HL-60/S4 treated with phorbol 12-myristate 13-acetate at 8.2 ng/mL for 4 days and 3 days (cell line): ENCODE results near the gene SPATA24.
"Not testable (repeated sequence)": the region's sequence is repeated elsewhere in the genome, so short reads cannot be mapped to it uniquely, and the experiment has no call there.

Source experiments
- in situ Hi-C: fragments of 300-500 bp; cut with MboI; formaldehyde crosslinking; loops from 2 replicates; pipeline ENCODE4 v1.15.0; 2022; ENCODE audit warnings: low sequenced_read_pairs

The SPATA24 gene

DNA sequence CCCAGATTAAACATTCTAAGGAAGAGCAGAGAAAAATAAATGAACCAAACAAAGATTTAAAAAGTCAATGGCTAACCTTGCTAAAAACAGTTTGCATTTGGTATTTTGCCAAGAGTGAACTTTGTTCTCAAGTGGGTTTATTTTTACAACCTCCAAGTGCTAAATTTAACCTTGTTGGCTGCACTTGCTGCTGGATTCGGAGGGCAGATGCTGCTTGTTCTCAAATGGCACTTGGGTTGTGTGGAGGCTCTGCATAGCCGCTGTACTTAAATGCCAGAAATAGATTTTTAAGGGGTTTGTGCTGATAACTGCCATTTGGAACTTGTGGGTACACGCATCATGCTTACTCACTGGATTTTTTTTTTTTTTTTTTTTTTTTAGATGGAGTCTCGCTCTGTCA lies 13.3 kb upstream of the SPATA24 start:
- in situ Hi-C loops = no loop called here

DNA sequence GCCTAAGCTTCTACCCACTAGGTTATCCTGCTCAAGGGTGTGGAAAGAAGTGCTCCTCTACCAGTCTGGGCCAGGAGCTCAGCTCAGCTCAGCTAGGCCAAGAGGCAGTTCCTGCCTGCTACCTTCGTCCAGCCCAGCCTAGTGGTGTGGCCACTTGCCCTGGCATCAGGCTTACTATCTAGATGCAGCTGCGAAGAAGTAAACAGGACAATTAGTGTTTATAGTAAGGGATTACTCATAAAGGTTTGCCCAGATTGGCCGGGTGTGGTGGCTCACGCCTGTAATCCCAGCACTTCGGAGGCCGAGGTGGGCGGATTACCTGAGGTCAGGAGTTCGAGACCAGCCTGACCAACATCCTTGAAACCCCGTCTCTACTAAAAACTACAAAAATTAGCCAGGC lies 12.8 kb upstream of the SPATA24 start:
- in situ Hi-C loops = no loop called here

DNA sequence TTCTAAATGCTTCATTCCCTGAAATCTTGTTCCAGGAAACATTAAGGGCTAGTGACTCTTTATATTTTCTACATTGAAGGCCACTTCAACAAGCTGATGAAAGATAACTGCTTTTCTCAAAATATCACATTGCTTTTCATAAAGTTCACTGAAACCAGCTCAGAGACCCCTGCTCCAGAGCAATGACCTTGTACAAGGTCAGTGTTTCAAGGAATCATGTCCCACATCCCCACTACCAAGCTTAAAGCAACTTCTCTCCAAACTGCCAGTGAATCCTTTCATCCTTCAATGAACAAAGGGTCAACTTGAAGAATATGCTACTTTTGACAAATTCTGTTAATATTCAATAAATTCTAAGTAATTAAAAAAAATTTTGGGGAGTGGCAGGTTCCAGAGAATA lies 12.0 kb upstream of the SPATA24 start:
- in situ Hi-C loops = no loop called here

DNA sequence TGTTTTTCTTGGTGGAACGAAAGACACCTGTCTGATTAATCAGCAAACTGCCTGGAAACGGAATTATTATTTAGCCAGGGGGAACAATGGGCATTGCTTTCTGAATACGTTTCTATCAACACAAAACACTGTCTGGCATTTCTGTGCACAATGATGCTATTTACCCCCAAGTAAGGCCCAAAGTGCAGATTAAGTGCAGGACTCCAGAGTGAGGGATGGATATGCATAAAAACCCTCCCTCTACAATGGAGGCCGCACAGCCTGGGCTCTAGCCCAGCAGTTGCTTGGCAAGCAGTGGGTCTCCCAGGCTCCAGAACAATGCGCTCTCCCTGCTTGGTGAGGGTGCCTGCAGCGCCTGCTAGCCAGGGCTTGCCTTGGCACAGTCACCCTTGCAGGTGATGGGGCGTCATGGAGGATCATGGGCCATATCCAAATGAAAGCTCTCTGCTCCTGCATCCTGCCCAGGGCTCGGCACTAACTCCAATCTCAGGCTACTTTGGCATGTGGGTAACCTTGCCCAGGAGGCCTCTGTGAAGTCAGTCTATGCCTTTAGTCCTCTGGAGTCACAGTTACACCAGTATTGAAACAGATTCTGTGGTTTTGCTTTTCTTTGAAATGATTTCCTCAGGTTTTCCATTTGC lies 11.5 kb upstream of the SPATA24 start:
- in situ Hi-C loops = no loop called here

DNA sequence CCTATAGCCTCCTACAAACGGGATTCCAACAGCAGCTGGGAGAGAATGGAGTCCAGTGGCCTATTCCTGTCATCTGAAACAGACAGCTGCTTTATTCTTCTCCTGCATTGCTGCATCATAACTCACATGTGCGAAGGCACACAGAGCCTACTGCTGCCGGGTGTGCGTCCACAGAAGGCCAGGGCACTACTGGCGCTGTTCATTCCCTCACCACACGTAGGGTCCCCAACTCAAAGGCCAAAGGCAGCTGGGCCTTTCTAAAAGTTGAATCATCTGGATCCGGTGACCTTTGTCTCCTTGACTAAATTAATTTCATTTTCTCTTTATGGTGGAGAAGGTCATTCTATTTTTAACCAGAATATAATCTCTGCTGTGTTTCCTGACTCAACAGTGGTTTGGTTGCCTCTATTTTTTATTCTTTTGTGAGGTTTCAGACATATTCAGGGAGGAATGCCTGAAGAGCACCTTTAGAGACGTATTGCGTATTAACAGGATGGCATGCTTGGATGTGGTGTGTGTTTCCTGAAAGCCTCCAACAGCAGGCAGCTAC lies 10.8 kb upstream of the SPATA24 start:
- in situ Hi-C loops = no loop called here

DNA sequence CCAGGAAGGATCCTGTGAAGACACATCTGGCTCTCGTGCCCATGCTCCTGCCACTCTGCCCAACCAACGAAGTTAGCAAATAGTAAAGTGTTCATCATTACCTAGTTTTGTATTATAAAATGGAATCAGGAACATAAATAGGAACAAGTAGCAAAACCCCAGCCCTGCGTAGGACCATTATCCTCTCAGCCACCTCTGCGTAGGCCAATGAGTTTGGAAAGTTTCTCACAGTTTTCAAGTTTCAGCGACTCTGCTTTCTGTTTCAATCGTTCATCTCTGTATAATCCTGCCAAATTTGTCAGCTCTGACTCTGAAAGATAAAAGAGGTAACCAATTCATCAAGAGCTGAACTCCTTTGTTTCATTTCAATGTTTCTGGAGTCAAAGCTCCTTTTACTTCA lies 10.1 kb upstream of the SPATA24 start:
- in situ Hi-C loops = no loop called here

DNA sequence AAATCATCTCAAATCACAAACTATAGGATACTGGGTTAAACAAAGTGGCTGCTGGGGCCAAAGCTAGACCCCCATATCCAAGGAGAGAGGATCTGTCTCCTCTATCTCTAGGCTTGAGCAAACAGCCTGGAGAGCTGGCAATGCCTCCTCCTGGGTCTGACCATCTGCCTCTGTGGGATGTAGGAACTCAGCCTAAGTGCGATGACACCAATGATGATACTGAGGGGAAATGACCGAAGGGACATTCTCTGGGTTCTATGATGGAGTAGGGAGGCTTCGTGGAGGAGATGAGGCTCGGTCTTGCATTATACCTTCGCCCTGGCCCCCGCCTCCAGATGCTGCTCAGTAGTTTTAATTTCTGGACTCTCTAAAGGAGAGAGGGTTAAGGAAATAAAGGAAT lies 9.3 kb upstream of the SPATA24 start:
- in situ Hi-C loops = no loop called here

DNA sequence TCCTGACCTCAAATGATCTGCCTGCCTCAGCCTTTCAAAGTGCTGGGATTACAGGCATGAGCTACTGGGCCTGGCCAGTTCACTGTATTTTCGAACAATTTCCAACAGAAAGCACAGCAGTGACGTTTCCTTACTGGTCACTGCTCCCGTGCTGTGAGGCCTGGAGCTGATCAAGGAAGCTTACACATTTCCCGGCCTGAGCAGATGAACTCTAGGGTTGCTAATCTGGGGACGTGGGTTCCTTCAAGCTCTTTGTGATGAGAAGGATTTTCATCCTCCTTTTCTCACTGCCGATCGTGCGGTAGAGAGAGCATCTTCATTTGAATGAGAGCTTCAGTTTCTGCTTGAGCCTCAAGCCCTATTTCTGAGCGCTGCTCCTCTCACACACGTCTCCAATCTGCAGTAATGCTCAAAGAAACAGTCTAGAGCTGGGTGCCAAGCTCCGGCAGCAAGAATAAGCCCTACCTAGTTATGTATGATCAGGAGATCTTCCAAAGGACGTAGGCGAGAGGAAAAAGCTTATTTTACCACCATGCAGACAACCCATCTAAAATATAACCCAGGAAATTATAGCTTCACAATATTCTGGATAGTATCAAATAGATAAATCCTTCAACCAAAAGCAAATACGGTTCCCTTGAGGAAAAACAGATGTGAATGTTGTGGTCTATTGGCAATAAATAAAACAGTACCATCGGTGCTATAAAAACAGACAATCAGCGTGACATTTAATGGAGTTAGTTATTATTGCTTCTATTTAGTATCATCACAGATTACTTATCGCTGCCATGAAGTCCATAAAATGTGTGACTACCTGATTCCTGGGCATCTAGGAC lies 7.3 kb upstream of the SPATA24 start:
- in situ Hi-C loops = no loop called here

DNA sequence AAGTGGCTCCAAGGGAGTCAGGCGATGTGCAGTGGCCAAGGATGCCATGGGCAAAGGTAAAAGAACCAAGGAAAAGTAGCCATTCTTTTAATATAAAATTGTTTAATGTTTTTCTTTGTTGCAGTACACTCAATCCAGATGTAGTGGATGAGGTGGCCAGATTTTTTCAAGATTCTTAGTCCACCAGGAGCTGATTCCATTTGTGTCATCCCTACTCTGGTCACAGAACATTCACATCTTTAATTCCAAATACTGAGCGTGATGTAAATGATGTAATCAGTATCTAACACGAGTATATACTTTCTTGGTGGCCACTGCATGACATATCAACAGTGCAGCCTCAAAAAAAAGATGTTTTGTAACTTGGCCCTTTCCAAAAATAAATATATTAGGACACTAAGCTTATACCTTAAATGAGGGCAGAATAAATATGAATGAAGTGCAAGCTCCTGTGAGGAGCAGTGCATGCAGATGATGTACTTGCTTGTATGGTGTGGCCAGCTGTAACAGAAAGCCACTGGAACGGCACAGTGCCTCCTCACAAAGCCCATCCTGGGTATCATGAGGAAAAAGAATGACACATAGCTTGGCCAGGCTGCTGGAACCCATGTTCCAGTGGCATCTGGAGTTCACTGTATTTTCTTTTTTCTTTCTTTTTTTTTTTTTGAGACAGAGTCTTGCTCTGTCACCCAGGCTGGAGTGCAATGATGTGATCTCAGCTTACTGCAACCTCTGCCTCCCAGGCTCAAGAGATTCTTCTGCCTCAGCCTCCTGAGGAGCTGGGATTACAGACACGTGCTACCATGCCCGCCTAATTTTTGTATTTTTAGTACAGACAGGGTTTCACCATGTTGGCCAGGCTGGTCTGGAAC lies 6.5 kb upstream of the SPATA24 start:
- in situ Hi-C loops = no loop called here

DNA sequence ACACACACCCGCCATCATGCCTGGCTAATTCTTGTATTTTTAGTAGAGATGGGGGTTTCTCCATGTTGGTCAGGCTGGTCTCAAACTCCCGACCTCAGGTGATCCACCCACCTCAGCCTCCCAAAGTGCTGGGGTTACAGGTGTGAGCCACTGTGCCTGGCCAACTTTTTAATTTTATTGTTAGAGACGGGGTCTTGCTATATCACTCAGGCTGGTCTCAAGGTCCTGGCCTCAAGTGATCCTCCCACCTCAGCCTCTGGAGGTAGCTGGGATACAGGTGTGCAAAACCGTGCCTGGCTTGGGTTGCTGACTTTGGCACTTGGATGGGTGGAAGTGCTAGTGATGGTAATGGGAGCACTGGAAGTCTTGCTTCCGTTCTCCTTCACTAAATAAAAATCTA lies 5.2 kb upstream of the SPATA24 start:
- in situ Hi-C loops = not testable (repeated sequence)

DNA sequence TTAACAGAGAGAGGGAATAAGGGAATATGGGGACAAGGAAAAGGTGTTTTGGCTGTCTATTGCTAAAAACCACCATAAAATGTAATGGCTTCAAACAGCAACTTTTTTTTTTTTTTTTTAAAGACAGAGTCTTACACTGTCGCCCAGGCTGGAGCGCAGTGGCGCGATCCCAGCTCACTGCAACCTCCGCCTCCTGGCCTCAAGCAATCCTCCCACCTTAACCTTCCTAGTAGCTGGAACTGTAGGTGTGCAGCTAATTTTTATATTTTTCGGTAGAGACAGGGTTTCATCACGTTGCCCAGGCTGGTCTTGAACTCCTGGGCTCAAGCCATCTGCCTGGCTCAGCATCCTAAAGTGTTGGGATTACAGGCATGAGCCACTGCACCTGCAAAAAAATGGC lies 4.3 kb upstream of the SPATA24 start:
- in situ Hi-C loops = no loop called here

DNA sequence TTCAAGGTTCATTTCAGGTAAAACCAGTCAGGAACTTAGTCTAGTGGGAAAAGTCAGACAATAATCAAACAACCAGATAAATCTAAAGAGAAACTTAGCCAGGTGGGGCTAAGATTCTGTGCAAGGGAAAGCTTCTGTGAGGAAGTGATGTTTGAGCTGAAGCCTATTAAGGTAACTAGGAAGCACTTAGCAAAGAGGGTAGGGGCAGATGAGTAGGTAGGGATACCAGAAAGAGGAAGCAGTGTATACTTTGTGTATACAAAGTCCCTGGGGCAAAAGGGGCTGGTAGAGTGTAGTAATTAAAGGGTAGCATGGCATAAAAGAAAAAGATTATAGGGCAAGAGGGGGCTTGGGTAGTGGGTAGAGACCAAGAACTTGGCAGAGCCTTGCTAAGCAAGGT lies 3.6 kb upstream of the SPATA24 start:
- in situ Hi-C loops = no loop called here

DNA sequence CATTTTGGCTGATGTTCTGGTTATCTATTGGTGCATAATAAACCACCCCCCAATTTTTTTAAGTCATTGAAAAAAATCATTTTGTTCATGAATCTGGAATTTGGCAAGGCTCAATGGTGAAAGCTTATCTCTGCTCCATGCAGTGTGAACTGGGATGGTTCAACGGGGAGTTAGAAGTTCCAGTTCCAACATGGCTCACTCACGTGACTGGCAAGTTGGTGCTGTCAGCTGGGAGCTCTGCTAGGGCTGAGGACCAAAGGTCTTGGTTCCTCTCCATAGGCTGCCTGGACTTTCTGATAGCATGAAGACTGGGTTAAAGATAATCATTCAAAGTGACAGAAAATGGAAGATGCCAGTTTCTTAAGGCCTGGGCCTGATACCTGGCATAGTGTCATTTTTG lies 3.1 kb upstream of the SPATA24 start:
- in situ Hi-C loops = no loop called here

DNA sequence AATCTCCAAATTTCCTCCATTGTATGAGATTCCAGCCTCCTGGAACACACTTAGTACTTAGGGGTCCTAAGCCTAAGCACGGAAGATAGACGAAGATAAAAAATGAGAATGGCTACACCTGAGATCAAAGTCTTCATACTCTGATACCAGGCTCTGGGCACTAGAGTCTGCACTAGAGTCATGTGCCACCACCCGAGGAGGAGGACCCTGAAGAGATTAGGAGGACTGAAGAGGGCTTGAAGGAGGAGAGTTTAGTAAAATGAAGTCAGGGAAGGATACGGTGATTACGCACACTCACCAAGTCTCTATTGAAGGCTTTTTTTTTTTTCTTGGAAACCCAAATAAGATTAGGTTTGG lies 573 bp upstream of the SPATA24 start:
- in situ Hi-C loops = no loop called here

DNA sequence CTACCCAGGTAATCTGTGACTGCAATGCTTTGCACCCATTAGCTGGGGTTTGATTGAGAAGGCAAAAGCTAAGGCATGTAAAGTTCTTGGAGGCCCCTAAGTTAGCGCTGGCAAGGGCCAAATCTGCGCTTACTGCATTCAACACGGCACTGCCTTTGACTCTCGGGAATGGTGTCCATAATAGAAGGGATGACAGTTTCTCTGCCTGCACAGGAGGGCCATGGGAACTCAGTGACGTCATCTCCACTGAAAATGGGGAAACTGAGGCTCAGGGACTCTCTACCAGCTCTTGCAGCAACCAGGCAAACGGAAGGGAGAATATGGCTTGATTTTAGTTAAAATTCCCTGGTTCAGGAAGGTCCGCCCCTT lies 487 bp downstream of the SPATA24 start:
- in situ Hi-C loops = no loop called here

DNA sequence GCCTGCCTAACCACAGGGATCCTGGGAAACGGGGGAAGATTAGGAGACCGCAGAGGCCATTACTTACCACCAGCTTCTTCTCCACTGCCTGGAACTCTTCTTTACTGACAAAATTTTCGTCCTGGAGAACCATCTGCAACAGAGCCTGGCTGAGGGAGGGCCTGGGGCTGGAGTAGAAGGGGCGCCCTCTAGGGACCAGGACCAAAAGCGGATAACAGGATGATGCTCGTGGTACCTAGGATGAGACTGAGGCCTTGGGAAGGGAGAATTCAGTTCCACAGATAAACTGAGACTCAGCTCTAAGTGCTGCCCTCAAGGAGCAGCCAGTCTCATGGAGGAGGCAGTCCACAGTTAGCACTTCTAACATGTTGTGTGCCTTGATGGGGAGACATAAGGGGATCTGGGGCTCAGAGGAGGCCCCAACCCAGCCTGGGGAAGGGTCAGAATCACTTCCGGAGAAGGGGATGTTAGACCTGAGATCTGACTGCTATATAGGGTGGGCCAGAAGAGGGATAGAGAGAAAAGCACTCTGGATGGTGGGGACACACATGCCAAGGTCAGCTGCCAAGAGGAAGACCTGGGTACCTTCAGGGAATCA lies 1.2 kb downstream of the SPATA24 start:
- in situ Hi-C loops = no loop called here

DNA sequence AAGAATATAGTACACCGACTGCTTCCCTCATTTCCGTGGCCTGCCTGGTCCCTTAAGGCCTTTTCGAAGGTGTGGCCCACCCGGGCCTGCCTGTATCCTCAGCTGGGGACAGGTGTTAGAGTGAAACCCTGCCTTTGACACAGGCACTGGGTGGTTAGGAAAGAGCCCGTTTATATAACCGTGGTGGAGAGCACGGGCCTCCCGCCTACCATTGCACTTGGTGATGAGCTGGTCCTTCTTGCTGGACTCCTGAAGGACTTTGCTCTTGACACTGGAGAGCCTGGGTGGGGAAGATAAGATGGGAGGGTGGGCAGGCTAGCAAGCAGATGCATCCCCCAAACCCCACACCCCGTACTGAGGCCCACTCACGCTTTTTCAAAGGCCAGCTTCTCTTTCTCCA lies 2.3 kb downstream of the SPATA24 start:
- in situ Hi-C loops = no loop called here

DNA sequence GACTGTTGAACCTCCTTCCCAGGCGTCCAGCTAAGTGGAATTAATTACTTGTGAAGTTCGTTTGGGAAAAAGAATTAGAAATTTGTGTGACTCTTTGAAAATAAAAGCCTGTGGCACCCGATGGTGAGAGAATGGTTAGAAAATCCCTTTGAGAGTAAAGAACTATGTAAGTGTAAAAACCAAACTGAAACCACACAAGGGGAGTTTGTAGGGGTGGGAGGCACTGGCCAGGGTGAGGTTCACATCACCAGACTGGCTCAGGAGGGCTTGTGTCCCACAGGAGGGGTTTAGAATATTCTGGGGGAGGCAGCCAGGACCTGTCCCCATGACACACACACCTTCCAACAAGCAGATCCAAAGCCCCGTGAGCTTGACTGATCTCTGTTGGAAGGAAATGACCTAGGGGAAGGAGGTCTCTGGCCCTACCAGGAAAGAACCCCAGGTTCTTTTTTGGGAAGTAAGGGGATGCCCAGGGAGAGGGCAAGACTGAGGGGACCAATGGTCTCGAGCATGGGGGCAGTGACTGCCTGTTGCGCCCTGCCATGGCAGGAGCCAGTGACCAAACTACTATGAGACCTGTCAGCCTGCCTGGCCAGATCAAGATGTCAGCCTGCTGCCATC lies 4.3 kb downstream of the SPATA24 start:
- in situ Hi-C loops = no loop called here

DNA sequence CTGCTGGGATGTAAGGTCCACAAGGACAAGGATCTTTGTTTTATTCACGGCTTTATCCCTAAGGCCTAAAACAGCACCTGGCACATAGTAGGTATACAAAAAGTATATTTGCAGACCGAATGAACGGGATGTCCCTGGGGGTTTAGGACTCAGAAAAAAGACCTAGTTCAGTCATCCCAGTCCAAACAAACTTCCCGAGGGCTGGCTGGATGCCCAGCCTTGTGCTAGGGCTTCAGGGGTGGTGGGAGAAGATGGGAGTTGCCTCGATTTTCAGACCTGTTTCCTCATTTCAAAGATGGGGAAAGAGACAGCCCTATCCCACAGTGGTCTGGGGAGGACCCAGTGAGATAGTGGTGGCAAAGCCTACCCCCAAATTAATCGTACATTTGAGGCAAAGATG lies 6.0 kb downstream of the SPATA24 start:
- in situ Hi-C loops = no loop called here

DNA sequence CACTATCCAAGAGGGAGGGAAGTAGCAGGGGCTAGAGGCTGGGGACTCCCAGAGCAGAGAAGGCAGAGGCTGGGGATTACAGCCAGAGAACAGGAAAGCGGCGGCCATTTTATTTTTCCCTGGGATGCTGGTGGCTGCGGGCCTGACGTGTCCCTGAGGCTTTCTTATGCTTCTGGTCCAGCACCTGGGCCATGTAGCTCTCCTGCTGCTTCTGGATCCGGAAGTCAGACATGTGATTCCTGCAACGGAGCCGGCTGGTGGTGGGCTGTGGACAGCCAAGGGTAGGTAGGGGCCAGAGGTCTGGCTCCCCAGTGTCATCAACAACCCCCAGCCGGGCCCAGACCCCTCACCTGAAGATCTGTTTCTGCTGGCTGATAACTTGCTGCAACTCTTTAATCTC lies 7.2 kb downstream of the SPATA24 start:
- in situ Hi-C loops = no loop called here
